OCI-LY1 (cell line): ENCODE measurements around the gene C2orf66.

ENCODE experiments used
- EZH2 ChIP-seq: fragments of 200-600 bp; sonication (generic), shearing (Covaris generic); IDR thresholded peaks from 2 replicates; pipeline ENCODE4 v1.8.0; 2017; ENCODE audit warnings: borderline replicate concordance, mixed run types, mild to moderate bottlenecking, antibody characterized with exemption, low read length, moderate library complexity, mixed read lengths
- TF ChIP-seq, protein P1 (sequence below): fragments of 200-600 bp; sonication (generic), shearing (Covaris generic); IDR thresholded peaks from 2 replicates; pipeline ENCODE4 v1.5.1; 2017; ENCODE audit warnings: mild to moderate bottlenecking, antibody characterized with exemption, low read length, moderate library complexity, mixed read lengths

DNA sequence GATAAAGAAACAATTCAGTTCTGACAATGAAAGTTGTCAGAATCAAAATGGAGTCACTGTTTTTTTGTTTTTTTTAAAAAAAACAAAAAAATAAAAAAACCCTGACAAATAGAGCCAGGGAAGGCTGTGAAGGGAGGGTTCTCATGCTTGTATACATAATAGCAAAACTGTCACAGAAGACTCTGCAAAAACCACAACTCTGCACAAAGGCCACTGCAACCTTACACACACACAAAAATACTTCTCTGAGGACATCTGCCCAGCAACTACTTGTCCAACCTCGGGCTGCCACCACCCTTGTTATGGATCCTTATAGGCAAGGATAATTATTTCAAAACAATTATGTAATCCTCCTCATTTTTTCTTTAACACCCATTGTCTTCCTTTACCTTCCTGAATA lies 41.9 kb upstream of the C2orf66 start:
- TF ChIP-seq, protein P1, sequence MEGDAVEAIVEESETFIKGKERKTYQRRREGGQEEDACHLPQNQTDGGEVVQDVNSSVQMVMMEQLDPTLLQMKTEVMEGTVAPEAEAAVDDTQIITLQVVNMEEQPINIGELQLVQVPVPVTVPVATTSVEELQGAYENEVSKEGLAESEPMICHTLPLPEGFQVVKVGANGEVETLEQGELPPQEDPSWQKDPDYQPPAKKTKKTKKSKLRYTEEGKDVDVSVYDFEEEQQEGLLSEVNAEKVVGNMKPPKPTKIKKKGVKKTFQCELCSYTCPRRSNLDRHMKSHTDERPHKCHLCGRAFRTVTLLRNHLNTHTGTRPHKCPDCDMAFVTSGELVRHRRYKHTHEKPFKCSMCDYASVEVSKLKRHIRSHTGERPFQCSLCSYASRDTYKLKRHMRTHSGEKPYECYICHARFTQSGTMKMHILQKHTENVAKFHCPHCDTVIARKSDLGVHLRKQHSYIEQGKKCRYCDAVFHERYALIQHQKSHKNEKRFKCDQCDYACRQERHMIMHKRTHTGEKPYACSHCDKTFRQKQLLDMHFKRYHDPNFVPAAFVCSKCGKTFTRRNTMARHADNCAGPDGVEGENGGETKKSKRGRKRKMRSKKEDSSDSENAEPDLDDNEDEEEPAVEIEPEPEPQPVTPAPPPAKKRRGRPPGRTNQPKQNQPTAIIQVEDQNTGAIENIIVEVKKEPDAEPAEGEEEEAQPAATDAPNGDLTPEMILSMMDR, result no peak
- TF ChIP-seq EZH2, result no peak
